Natural killer cell (primary cell): ENCODE data around the gene TMEM130. TPM values are rescaled to one million over a fixed set of nuclear protein-coding genes. Genes with fewer than 3 reads are reported as not detected.

Experiments
- ATAC-seq, 3 donors: fragments of 150-1000 bp in 2 of 3; fragments of 200-7000 bp in 1 of 3; cut with Tn5 transposase; 1 replicate in 1 of 3; 2 replicates in 2 of 3; pipeline ENCODE4 v1.10.0; 2021; ENCODE audit warnings: mild to moderate bottlenecking in 2 of 3, moderate library complexity in 2 of 3
- DNase-seq, 2 donors: peaks; one replicate each; pipeline versions ENCODE4 v3.0.0 to v3.0.0-alpha.2; 2013 to 2021; ENCODE audit warnings: mixed read lengths in 1 of 2
- H3K27ac ChIP-seq: one replicate; pipeline ENCODE4 v1.5.1; 2013; ENCODE audit warnings: mild to moderate bottlenecking, low read length
- H3K27me3 ChIP-seq: one replicate; pipeline ENCODE4 v1.6.1; 2013; ENCODE audit warnings: low read length; ENCODE audit not compliant: control insufficient read depth, insufficient read depth
- H3K36me3 ChIP-seq: one replicate; pipeline ENCODE4 v1.6.1; 2013; ENCODE audit warnings: low read length; ENCODE audit not compliant: control insufficient read depth, insufficient read depth
- H3K4me1 ChIP-seq: one replicate; pipeline ENCODE4 v1.6.1; 2013; ENCODE audit warnings: low read length; ENCODE audit not compliant: control insufficient read depth, insufficient read depth
- H3K4me3 ChIP-seq: one replicate; pipeline ENCODE4 v1.5.1; 2013; ENCODE audit warnings: low read length
- H3K9me3 ChIP-seq: one replicate; pipeline ENCODE4 v1.6.1; 2013; ENCODE audit warnings: low read length; ENCODE audit not compliant: control insufficient read depth, insufficient read depth
- H3K27ac Mint-ChIP-seq, 2 donors: one replicate each; pipeline ENCODE4 v1.8.0; 2022; ENCODE audit warnings: mild to moderate bottlenecking in 2 of 2, mixed read lengths in 2 of 2, moderate library complexity in 1 of 2
- H3K27me3 Mint-ChIP-seq, 2 donors: one replicate each; pipeline ENCODE4 v1.8.0; 2022; ENCODE audit warnings: low read depth in 2 of 2, mixed read lengths in 2 of 2
- H3K36me3 Mint-ChIP-seq: one replicate; pipeline ENCODE4 v1.8.0; 2022; ENCODE audit warnings: mixed read lengths
- H3K4me1 Mint-ChIP-seq, 2 donors: one replicate each; pipeline ENCODE4 v1.8.0; 2022; ENCODE audit warnings: mixed read lengths in 2 of 2
- H3K4me3 Mint-ChIP-seq: one replicate; pipeline ENCODE4 v1.8.0; 2022; ENCODE audit warnings: mild to moderate bottlenecking, moderate library complexity, mixed read lengths
- H3K9me3 Mint-ChIP-seq, 2 donors: one replicate each; pipeline ENCODE4 v1.8.0; 2022; ENCODE audit warnings: mixed read lengths in 2 of 2
- WGBS: methylation state at CpG from one replicate; pipeline ENCODE4 v1.1.7; 2013; ENCODE audit warnings: missing lambda C conversion rate; ENCODE audit not compliant: insufficient coverage; 5-methylcytosine and 5-hydroxymethylcytosine counted together
- intact Hi-C: fragments of 100-400 bp; cut with micrococcal nuclease; formaldehyde crosslinking; loops from one replicate; pipeline ENCODE4 v1.14.2; 2022
- total RNA-seq, 4 donors: library from RNA; stranded (reverse); fragments of 120-200 nt in 1 of 4; gene quantifications; one replicate each; pipeline versions ENCODE4 v1.2.3 to v1.2.4, GENCODE V29; 2013 to 2022
- TF ChIP-seq, protein P1 (sequence below): fragments of 200-600 bp; IDR thresholded peaks from one replicate; pipeline ENCODE4 v1.8.0; 2022; ENCODE audit warnings: antibody characterized with exemption

Gene TMEM130
- total RNA-seq, 3 donors from 2014 or later (not counting 1 experiment from before 2014, with no cell fraction given), result not detected

DNA sequence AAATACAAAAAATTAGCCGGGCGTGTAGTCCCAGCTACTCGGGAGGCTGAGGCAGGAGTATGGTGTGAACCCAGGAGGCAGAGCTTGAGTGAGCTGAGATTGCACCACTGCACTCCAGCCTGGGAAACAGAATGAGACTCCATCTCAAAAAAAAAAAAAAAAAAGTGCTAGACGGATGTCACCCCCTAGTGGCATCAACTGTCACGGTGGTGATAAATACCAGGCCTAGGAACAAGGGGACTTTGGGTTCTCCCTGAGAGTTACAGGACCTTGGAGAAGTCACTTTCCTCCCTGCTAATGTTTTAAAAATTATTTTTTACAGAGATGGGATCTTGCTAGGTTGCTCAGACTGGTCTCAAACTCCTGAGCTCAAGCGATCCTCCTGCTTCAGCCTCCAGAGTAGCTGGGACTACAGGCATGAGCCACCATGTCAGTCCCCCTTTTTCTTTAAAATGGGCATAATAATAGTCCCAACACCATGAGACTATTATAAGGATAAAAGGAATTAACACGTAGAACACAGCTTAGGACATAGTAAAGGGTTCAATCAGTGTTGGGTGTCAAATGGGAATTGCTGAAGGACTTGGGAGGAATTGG lies 2.6 kb upstream of the TMEM130 start:
- Histone ChIP-seq H3K27ac (no peak overlapping the region), H3K4me3 (no peak overlapping the region), H3K36me3 (no peaks in the 10 kb centered on the region), H3K9me3 (no peaks in the 10 kb centered on the region), H3K4me1 (peaks cover 14% of the 10 kb centered on the region), H3K27me3 (peaks cover 17% of the 10 kb centered on the region)
- no peaks in the 10 kb centered on the region for H3K4me1 Mint-ChIP-seq
- TF ChIP-seq, protein P1, sequence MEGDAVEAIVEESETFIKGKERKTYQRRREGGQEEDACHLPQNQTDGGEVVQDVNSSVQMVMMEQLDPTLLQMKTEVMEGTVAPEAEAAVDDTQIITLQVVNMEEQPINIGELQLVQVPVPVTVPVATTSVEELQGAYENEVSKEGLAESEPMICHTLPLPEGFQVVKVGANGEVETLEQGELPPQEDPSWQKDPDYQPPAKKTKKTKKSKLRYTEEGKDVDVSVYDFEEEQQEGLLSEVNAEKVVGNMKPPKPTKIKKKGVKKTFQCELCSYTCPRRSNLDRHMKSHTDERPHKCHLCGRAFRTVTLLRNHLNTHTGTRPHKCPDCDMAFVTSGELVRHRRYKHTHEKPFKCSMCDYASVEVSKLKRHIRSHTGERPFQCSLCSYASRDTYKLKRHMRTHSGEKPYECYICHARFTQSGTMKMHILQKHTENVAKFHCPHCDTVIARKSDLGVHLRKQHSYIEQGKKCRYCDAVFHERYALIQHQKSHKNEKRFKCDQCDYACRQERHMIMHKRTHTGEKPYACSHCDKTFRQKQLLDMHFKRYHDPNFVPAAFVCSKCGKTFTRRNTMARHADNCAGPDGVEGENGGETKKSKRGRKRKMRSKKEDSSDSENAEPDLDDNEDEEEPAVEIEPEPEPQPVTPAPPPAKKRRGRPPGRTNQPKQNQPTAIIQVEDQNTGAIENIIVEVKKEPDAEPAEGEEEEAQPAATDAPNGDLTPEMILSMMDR, result peak; percentile 19
- ATAC-seq (peak; percentile 38 to 48 (median 44)), DNase-seq (peak in 1 of 2 donors; percentile 61)
- no peaks in the 10 kb centered on the region for H3K36me3 Mint-ChIP-seq
- H3K27me3 Mint-ChIP-seq, result peaks cover 0 to 8% of the 10 kb centered on the region in 2 donors
- H3K4me3 Mint-ChIP-seq, result no peak overlapping the region
- WGBS, result 67% methylated on average over 7 of the region's 7 CpGs
- intact Hi-C loops, result no loop called here
- H3K9me3 Mint-ChIP-seq, result no peaks in the 10 kb centered on the region
- H3K27ac Mint-ChIP-seq, result no peak overlapping the region

DNA sequence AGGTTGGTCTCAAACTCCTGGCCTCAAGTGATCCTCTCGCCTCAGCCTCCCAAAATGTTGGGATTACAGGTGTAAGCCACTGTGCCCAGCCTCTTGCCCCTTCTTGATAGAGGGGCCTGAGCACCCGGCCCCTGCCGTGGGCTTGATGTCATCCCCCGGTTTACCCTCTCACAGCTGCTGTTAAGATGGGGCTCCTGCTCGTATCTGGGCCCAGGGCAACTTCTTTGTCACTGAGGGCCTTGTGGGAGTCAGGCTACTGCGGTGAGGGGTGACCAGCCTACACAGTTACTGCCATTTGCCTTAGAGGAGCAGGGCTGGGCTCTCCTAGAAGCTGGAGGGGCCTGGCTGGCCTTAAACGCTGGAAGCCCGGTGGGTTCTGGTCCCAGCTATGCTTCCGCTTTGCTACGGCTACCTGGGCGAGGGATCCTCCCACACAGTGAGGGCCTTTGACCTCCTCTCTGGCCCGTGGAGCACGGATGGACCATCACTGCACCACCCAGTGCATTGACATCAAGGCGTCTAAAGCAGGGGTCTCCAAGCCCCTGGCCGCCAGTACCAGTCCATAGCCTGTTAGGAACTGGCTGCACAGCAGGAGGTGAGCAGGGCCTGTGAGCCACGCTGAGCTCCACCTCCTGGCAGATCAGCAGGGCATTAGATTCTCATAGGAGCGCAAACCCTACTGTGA lies 1.1 kb upstream of the TMEM130 start:
- H3K27me3 Mint-ChIP-seq, result peaks cover 0 to 8% of the 10 kb centered on the region in 2 donors
- no peaks in the 10 kb centered on the region for H3K9me3 ChIP-seq
- H3K36me3 Mint-ChIP-seq, result no peaks in the 10 kb centered on the region
- peak overlapping the region; percentile 66 for H3K4me3 Mint-ChIP-seq
- H3K27ac ChIP-seq, result no peak overlapping the region
- 90% methylated on average over 17 of the region's 17 CpGs for WGBS
- no peaks in the 10 kb centered on the region for H3K36me3 ChIP-seq
- TF ChIP-seq, protein P1, result no peak
- no peaks in the 10 kb centered on the region for H3K4me1 Mint-ChIP-seq
- DNase-seq, result no peak
- H3K27me3 ChIP-seq, result peaks cover 17% of the 10 kb centered on the region
- H3K9me3 Mint-ChIP-seq, result no peaks in the 10 kb centered on the region
- no peak overlapping the region for H3K27ac Mint-ChIP-seq
- intact Hi-C loops, result no loop called here
- no peak for ATAC-seq
- peaks cover 14% of the 10 kb centered on the region for H3K4me1 ChIP-seq
- no peak overlapping the region for H3K4me3 ChIP-seq

DNA sequence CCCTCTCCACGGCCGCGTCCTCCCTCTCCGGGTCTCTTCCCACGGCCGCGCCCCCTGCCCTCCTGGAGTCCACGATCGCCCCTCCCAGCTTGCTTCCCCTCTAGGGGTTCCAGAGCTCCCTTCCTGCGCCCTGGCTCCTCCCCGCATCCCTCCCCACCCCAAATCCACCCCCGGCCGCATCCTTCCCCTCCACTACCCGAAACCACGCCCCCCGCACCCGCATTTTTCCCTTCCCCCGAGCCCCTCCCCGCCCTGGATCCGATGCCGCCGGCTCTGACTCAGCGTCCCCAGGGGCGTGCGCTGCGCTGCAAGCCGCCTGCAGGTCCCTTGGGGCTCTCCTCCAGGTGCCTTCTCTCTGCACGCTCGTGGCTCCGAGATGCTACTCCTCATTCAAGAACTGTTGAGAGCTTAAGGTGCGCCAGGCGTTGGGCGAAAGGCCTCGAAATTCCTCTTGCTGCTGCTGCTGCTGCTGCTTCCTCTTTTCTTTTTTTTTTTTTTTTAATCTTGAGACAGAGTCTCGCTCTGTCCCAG lies 372 bp upstream of the TMEM130 start:
- H3K4me3 ChIP-seq, result no peak overlapping the region

More for the DNA sequence above, 372 bp upstream of the TMEM130 start:
- Mint-ChIP-seq H3K27me3 (peaks cover 0 to 8% of the 10 kb centered on the region in 2 donors), H3K27ac (no peak overlapping the region), H3K4me1 (no peaks in the 10 kb centered on the region), H3K4me3 (peak overlapping the region; percentile 66), H3K9me3 (no peaks in the 10 kb centered on the region), H3K36me3 (no peaks in the 10 kb centered on the region)
- peak; percentile 40 to 57 (median 43) for ATAC-seq
- Histone ChIP-seq H3K9me3 (no peaks in the 10 kb centered on the region), H3K36me3 (no peaks in the 10 kb centered on the region), H3K27ac (no peak overlapping the region), H3K4me1 (peaks cover 14% of the 10 kb centered on the region), H3K27me3 (peaks cover 17% of the 10 kb centered on the region)
- WGBS, result under 1% methylated on average over 35 of the region's 35 CpGs
- intact Hi-C loops, result no loop called here
- TF ChIP-seq, protein P1, result no peak
- DNase-seq, result peak in 1 of 2 donors; percentile 60
